Measurements from ENCODE around the gene TPD52L2.
"Not testable (repeated sequence)": the region's sequence is repeated elsewhere in the genome, so short reads cannot be mapped to it uniquely, and the experiment has no call there.

Gene TPD52L2

DNA sequence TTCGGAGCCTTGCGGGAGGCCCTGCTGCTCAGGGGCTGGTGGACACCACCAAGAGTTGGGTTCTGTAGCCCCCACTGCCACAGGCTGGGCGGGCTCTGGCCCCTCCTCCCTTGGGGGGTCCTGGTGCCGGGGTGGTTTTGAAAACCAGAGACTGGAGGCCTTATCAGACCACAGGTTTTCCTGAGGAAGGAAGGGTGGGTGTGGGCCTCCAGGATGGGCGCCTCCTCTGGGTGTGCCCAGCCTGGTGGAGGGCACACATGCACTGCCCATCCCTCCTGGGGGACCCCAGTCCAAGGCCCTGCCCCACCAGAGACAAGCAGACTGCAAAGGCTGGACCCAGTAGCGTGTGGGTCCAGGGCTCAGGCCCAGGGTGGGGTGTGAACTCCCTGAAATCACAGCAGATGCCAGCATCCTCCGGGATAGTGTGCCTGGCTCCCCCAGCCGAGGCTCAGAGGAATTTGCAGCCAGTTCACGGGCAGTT lies 20.5 kb upstream of the TPD52L2 start:
- TF ChIP-seq, protein P1, sequence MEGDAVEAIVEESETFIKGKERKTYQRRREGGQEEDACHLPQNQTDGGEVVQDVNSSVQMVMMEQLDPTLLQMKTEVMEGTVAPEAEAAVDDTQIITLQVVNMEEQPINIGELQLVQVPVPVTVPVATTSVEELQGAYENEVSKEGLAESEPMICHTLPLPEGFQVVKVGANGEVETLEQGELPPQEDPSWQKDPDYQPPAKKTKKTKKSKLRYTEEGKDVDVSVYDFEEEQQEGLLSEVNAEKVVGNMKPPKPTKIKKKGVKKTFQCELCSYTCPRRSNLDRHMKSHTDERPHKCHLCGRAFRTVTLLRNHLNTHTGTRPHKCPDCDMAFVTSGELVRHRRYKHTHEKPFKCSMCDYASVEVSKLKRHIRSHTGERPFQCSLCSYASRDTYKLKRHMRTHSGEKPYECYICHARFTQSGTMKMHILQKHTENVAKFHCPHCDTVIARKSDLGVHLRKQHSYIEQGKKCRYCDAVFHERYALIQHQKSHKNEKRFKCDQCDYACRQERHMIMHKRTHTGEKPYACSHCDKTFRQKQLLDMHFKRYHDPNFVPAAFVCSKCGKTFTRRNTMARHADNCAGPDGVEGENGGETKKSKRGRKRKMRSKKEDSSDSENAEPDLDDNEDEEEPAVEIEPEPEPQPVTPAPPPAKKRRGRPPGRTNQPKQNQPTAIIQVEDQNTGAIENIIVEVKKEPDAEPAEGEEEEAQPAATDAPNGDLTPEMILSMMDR (IDR thresholded peaks at IDR 0.05) = no peak
- no peak for TF ChIP-seq ZFX (IDR thresholded peaks at IDR 0.05; ENCODE audit: borderline replicate concordance)

DNA sequence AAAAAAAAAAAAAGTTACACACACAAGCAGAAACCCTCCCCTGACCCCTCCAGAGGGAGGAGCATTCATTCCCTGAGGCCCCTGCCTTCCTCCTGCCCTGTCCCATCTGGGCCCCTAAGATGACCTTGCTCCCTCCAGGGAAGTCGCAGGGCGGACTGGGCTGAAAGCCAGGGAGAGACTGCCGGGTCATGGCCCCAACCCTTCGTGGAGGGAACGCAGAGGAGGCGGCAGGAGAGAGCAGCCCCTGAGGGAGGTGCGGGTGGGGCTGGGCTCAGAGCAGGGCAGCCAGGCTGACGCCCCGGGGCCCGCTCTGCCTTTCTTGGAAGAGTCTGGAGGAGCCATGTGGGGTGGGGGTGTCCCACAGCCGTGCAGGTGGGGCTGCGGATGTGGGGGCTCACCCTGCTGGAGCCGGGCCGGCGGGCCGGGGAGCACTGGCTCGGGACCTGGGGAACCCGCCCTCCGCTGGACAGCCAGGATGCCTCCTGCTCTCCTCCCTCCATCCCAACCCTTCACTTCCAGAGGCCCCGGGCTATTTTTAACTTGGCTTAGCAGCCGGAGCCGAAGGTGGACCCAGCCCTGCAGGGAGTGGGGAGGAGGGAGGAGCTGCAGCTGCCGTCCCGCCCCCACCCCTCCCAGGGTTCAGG lies 18.8 kb upstream of the TPD52L2 start:
- H3K27ac ChIP-seq = no peak overlapping the region
- no peak for TF ChIP-seq ZFX (IDR thresholded peaks at IDR 0.05; ENCODE audit: borderline replicate concordance)
- TF ChIP-seq, protein P1 (IDR thresholded peaks at IDR 0.05) = no peak

More for the DNA sequence above, 20.5 kb upstream of the TPD52L2 start:
- H3K27ac ChIP-seq = no peak overlapping the region

- no peak overlapping the region for H3K27ac ChIP-seq
- TF ChIP-seq, protein P1 (IDR thresholded peaks at IDR 0.05) = no peak
- TF ChIP-seq ZFX (IDR thresholded peaks at IDR 0.05; ENCODE audit: borderline replicate concordance) = no peak
These were observed 18.2 kb upstream of the TPD52L2 start for GRCh38 chr20:63846888-63847236.

DNA sequence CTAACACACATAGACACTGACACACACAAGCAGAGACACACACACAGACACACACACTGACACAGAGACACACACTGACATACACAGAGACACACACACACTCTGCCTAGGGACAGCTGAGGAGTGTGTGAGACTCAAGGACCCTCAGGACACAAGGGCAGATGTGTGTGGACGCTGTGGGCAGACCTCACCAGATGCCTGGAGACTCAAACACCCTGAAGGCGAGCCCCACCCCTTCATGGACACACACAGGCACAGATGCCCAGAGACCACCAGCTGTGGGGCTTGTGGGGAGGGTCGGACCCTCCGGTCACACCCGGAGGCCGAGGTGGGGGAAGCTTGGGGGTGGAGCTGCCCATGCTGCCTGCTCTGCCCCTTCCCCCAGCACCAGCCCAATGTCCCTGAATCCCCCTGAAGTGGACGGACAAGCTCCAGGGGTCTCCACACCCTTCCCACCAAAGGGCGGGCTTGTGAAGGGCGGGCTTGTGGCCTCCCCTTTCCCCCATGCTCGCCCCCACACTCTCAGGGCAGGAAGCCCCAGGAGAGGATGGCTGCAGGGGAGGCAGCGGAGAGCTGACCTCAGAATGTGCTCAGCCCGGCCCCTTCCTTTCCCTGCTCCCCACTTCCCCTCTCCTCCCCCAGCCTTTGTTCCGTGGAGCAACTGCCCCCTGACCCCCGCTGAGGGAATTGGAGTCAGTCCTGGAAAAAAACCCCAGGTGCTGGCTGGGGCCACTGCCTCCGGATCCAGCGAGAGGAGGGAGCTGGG lies 17.6 kb upstream of the TPD52L2 start:
- no peak overlapping the region for H3K27ac ChIP-seq
- no peak for TF ChIP-seq ZFX (IDR thresholded peaks at IDR 0.05; ENCODE audit: borderline replicate concordance)
- TF ChIP-seq, protein P1 (IDR thresholded peaks at IDR 0.05) = no peak

DNA sequence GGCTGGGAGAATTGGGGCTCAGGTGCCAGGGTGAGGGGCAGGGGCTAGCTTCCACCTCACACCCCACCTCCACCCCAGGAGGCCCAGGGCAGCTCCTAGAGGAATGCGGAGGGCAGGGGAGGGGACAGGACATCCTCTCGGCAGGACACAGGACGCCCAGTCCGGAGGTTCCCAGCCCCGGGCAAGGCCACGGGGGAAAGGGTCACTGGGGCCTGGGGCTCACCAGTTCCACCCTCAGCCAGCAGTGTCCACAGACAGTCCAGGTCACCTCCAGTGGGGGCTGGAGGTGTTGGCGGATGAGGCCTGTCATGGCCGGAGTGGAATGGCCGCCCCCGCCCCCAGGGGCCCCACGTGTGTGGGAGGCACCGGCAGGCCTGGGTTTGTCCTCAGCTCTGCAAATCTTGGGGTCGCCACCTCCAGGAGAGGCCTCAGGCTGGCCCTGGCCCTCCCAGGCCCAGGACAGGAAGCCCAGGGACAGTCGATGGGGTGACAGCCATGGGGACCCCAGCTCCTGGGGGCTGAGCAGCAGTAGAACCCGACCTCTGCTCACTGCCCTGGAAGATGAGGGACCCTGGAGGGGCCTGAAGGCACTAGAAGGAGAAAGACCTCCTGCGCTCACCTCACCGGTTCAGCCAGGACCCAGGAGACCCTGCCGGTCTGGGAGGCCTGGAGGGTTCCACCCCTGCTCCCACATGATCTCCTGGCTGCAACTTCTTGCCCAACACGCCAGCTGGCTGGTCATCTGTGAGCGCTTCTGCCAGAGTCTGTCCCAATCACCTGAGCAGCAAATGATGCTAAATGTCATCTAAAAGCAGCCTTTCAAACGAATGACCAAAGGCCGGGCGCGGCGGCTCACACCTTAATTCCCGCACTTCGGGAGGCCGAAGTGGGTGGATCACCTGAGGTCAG lies 16.8 kb upstream of the TPD52L2 start:
- TF ChIP-seq, protein P1 (IDR thresholded peaks at IDR 0.05) = no peak
- TF ChIP-seq ZFX (IDR thresholded peaks at IDR 0.05; ENCODE audit: borderline replicate concordance) = no peak
- no peak overlapping the region for H3K27ac ChIP-seq

GRCh38 chr20:63850689-63851547 lies 14.2 kb upstream of the TPD52L2 start:
- no peak for TF ChIP-seq ZFX (IDR thresholded peaks at IDR 0.05; ENCODE audit: borderline replicate concordance)
- TF ChIP-seq, protein P1 (IDR thresholded peaks at IDR 0.05) = no peak
- H3K27ac ChIP-seq = no peak overlapping the region

DNA sequence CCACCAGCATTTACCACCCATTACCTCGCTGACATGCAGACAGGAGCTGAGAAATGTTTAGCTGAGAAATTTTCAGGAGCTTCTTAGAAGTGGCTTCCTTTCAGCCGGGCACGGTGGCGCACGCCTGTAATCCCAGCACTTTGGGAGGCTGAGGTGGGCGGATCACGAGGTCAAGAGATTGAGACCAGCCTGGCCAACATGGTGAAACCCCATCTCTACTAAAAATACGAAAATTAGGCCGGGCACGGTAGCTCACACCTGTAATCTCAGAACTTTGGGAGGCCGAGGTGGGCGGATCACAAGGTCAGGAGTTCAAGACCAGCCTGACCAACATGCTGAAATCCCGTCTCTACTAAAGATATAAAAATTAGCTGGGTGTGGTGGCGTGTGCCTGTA lies 13.5 kb upstream of the TPD52L2 start:
- not testable (repeated sequence) for H3K27ac ChIP-seq

DNA sequence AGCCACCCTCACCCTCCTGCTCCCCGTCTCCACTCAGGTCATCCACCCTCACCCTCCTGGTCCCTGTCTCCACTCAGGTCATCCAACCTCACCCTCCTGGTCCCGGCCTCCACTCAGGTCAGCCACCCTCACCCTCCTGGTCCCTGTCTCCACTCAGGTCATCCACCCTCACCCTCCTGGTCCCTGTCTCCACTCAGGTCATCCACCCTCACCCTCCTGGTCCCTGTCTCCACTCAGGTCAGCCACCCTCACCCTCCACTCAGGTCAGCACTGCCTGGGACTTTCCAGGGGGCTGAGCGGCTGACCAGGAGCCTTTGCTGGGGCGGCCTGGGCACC lies 11.4 kb upstream of the TPD52L2 start:
- not testable (repeated sequence) for H3K27ac ChIP-seq
